HG03280 (cell line): Measurements from ENCODE around the gene SUMO4.
"Not testable (repeated sequence)": the region's sequence is repeated elsewhere in the genome, so short reads cannot be mapped to it uniquely, and the experiment has no call there.

Source experiments
- ATAC-seq: cut with Tn5 transposase; IDR thresholded peaks from one replicate; pipeline ENCODE4 v1.9.1; 2021; ENCODE audit warnings: mild to moderate bottlenecking, moderate library complexity; ENCODE audit not compliant: unreplicated experiment

The SUMO4 gene

GRCh38 chr6:149431905-149432775 lies 32.1 kb downstream of the SUMO4 start:
- ATAC-seq = peak; percentile 94

DNA sequence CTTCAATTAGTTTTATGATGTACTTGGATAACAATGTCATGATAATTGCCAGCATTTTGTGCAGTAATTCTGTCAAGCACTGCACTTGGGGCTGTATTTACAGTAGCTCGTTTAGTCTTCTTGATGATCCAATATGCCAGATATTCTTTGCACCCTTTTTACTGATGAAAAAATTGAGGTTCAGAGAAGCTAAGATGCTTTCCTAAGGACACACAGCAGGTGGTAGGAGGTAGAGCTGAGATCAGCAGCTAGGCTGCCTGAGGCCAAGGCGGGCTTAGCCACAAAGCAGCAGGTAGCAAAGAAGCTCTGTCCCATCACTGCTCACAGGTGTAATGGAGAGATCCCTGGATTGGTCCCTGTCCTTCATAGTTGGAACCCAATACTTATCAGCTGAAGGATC lies 33.3 kb downstream of the SUMO4 start:
- no peak for ATAC-seq

- ATAC-seq = no peak
These were observed 33.8 kb downstream of the SUMO4 start for GRCh38 chr6:149433881-149434280.

DNA sequence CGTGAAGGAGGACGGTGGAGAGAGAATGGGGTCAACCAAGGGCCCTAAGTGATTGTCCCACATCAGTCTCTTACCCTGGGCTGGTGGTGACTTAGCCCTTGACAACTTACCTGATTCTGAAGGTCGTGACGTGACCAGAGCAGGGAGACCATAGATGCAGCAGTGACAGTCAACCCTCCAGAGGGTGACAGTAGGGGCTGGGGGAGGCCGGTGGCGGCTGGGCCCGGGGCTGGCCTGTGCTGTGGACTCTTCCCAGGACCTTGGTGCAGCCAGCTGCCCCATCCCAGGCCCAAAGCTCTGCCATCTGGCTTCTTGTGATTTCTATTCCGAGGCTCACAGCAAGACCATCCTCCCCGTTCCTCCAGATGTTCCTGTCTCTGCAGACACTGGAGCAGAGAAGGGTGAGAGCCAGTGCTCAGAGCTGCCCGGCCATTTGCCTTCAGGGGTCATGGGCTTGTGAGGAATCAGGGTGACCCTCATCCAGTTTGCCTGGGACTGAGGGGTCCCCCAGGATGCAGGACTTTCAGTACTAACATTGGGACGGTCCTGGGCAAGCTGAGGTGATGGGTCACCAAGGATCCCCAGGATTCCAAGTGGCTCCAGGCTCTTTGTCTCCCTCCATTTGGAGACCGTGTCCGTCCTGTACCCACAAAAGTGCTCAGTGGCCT lies 36.0 kb downstream of the SUMO4 start:
- ATAC-seq = no peak

GRCh38 chr6:149436647-149437046 lies 36.6 kb downstream of the SUMO4 start:
- ATAC-seq = no peak

- no peak for ATAC-seq
These were observed 37.1 kb downstream of the SUMO4 start for GRCh38 chr6:149437212-149437611.

- no peak for ATAC-seq
These were observed 38.8 kb downstream of the SUMO4 start for GRCh38 chr6:149438855-149439254.

- ATAC-seq = no peak
These were observed 39.6 kb downstream of the SUMO4 start for GRCh38 chr6:149439626-149440025.

DNA sequence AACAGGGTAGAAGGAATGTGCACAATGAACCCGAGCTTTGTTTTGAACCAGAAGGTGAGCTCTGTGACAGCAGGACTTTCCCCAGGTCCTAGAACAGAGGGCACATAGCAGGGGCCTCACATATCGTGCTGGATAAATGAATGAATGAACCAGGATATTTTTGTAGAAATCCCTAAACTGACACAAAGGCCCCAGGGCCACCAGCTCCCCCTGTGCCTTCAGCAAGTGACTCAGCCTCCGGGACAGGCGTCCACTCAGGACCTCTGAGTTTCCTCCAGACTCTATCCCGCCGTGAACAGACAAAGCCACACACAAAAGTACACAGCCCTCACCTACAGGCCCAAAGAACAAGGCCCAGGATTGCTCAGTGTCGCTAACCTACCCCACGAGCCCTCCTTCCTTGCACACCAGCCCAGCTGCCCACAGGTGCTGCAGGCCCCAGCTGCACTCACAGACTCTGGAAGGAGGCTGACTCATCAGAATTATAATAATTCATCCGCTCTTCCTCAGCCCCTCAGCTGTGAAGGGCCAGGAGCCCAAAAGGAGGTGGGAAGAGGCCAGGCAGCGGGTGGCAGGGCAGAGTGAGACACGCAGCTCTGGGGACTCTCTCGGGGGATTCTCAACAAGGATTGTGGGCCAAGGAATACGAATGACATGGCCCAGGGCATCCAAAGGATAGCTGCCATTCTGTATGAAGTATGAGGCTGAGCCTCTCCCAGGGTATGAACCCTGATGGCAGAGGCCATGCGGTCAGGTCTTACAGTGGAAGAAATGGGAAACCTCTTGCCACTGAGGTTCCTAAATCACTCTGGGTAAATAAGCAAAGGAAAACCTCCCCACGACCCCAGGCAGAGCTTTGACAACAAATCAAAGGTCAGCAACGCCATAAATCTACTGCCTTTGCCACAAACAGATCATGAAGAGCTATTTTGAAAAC lies 40.9 kb downstream of the SUMO4 start:
- no peak for ATAC-seq

GRCh38 chr6:149441740-149442139 lies 41.7 kb downstream of the SUMO4 start:
- no peak for ATAC-seq

- ATAC-seq = no peak
These were observed 43.5 kb downstream of the SUMO4 start for GRCh38 chr6:149443411-149444181.

GRCh38 chr6:149444360-149445094 lies 44.5 kb downstream of the SUMO4 start:
- ATAC-seq = not testable (repeated sequence)

GRCh38 chr6:149445095-149445466 lies 45.0 kb downstream of the SUMO4 start:
- no peak for ATAC-seq

- no peak for ATAC-seq
These were observed 45.5 kb downstream of the SUMO4 start for GRCh38 chr6:149445573-149445972.

GRCh38 chr6:149446791-149447376 lies 46.8 kb downstream of the SUMO4 start:
- no peak for ATAC-seq

DNA sequence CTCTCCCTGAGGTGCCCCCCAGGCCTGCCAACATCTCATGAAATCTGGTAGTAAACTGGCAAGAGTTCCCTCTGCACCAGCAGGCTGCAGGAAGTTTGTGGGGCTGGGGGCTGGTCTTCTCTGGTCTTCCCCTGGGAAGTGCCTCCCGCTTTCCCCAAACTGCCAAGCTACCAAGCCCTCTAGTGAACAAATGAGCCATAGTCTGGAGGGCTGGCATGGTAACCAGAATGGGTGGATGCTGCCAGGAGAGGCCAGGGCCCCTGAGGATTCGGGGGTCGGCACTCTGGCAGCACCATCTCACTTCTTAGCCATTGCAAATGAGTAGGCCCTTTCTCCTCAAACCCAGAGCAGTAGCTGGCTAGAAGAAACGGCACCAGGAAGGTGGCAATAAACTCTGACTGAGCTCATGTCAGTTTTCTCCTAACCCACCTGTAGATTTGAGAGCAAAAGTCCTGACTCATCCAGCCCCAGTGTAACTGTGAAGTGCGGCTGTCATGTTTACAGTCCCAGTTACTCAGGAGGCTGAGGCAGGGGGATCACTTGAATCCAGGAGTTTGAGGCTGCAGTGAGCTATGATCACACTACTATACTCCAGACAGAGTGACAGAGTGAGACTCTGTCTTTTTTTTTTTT lies 48.9 kb downstream of the SUMO4 start:
- ATAC-seq = no peak

GRCh38 chr6:149449831-149450678 lies 50.0 kb downstream of the SUMO4 start:
- no peak for ATAC-seq
